GM23338 (cell line): ENCODE data around the gene GPAT2. TPM values are rescaled to one million over a fixed set of nuclear protein-coding genes. Genes with fewer than 3 reads are reported as not detected.
"Not testable (repeated sequence)": the region's sequence is repeated elsewhere in the genome, so short reads cannot be mapped to it uniquely, and the experiment has no call there.

Experiments
- ATAC-seq: fragments of 200-7000 bp; cut with Tn5 transposase; 3 replicates; pipeline ENCODE4 v1.9.1; 2020
- DNase-seq: peaks from one replicate; pipeline ENCODE4 v3.0.0-alpha.2; 2015; ENCODE audit warnings: low spot score
- H2AFZ ChIP-seq: fragments of 200-600 bp; sonication (generic); 2 replicates; pipeline ENCODE4 v1.8.0; 2016; ENCODE audit warnings: antibody characterized with exemption, mild to moderate bottlenecking, moderate library complexity
- H3F3A ChIP-seq: fragments of 200-600 bp; sonication (generic); replicated peaks from 2 replicates; pipeline ENCODE4 v1.8.0; 2017; ENCODE audit warnings: antibody characterized with exemption, mixed run types, low read depth
- H3K27ac ChIP-seq: fragments of 200-600 bp; sonication (generic); 2 replicates; pipeline ENCODE4 v1.6.1; 2016; ENCODE audit warnings: low read depth
- H3K27me3 ChIP-seq: fragments of 200-600 bp; sonication (generic); 2 replicates; pipeline ENCODE4 v1.8.0; 2016; ENCODE audit warnings: mild to moderate bottlenecking, mixed run types, moderate library complexity; ENCODE audit not compliant: insufficient read depth
- H3K36me3 ChIP-seq: fragments of 200-600 bp; sonication (generic); 2 replicates; pipeline ENCODE4 v1.8.0; 2016; ENCODE audit warnings: mild to moderate bottlenecking; ENCODE audit not compliant: insufficient read depth
- H3K4me1 ChIP-seq: fragments of 200-600 bp; sonication (generic); 2 replicates; pipeline ENCODE4 v1.8.0; 2016; ENCODE audit warnings: mild to moderate bottlenecking, moderate library complexity; ENCODE audit not compliant: insufficient read depth
- H3K4me2 ChIP-seq: fragments of 200-600 bp; sonication (generic); 2 replicates; pipeline ENCODE4 v1.7.1; 2017; ENCODE audit warnings: mixed run types
- H3K4me3 ChIP-seq: fragments of 200-600 bp; sonication (generic); 2 replicates; pipeline ENCODE4 v1.6.1; 2016; ENCODE audit warnings: mixed run types
- H3K79me2 ChIP-seq: fragments of 200-600 bp; sonication (generic); replicated peaks from 2 replicates; pipeline ENCODE4 v1.8.0; 2017; ENCODE audit warnings: mild to moderate bottlenecking; ENCODE audit not compliant: insufficient read depth
- H3K9me2 ChIP-seq: fragments of 200-600 bp; sonication (generic); 2 replicates; pipeline ENCODE4 v1.8.0; 2017; ENCODE audit not compliant: insufficient read depth
- H4K20me1 ChIP-seq: fragments of 200-600 bp; sonication (generic); replicated peaks from 2 replicates; pipeline ENCODE4 v1.8.0; 2017; ENCODE audit warnings: mild to moderate bottlenecking; ENCODE audit not compliant: insufficient read depth
- H3K27ac Mint-ChIP-seq: 2 replicates; pipeline ENCODE4 v1.8.0; 2020; ENCODE audit warnings: inconsistent platforms, mild to moderate bottlenecking, moderate library complexity, mixed read lengths
- H3K27me3 Mint-ChIP-seq: 3 replicates; pipeline ENCODE4 v1.8.0; 2022; ENCODE audit warnings: low read depth, mild to moderate bottlenecking, moderate library complexity, mixed read lengths, inconsistent platforms; ENCODE audit not compliant: insufficient read depth, poor library complexity
- H3K36me3 Mint-ChIP-seq: 3 replicates; pipeline ENCODE4 v1.8.0; 2021; ENCODE audit warnings: low read depth, mild to moderate bottlenecking, inconsistent platforms, moderate library complexity, mixed read lengths
- H3K4me1 Mint-ChIP-seq: 3 replicates; pipeline ENCODE4 v1.8.0; 2020; ENCODE audit warnings: mild to moderate bottlenecking, inconsistent platforms, mixed read lengths
- H3K4me3 Mint-ChIP-seq: 3 replicates; pipeline ENCODE4 v1.8.0; 2021; ENCODE audit warnings: moderate library complexity, mild to moderate bottlenecking, inconsistent platforms, mixed read lengths
- H3K9me3 Mint-ChIP-seq: 3 replicates; pipeline ENCODE4 v1.8.0; 2020; ENCODE audit warnings: moderate library complexity, mild to moderate bottlenecking, inconsistent platforms, mixed read lengths
- JUNB ChIP-seq: IDR thresholded peaks from one replicate; pipeline ENCODE4 v1.6.1; 2016; ENCODE audit warnings: antibody characterized with exemption; ENCODE audit not compliant: unreplicated experiment
- polyA plus RNA-seq: library from polyadenylated mRNA; unstranded; fragments of >200 nt; fragmentation: Nextera tagmentation; extraction: Ambion mirVana; gene quantifications from 2 replicates; pipeline ENCODE4 v1.2.1, GENCODE V29; 2016
- total RNA-seq: library from RNA; depleted of rRNA; stranded (reverse); fragments of >200 nt; shearing (Covaris generic); gene quantifications from 2 replicates; pipeline ENCODE4 v1.2.3, GENCODE V29; 2014
- TF ChIP-seq, protein P1 (sequence below), 2 experiments: fragments of 200-600 bp in 1 of 2; sonication (generic) in 1 of 2; conservative IDR thresholded peaks; 2 replicates each; pipeline versions ENCODE4 v1.5.1 to v1.6.1; 2016 to 2017; ENCODE audit warnings: antibody characterized with exemption in 2 of 2, low read depth in 2 of 2, mild to moderate bottlenecking in 2 of 2, moderate library complexity in 1 of 2

Gene GPAT2
- total and polyA plus RNA-seq, 2 experiments from 2014 or later: 1.6 to 2.2 TPM

DNA sequence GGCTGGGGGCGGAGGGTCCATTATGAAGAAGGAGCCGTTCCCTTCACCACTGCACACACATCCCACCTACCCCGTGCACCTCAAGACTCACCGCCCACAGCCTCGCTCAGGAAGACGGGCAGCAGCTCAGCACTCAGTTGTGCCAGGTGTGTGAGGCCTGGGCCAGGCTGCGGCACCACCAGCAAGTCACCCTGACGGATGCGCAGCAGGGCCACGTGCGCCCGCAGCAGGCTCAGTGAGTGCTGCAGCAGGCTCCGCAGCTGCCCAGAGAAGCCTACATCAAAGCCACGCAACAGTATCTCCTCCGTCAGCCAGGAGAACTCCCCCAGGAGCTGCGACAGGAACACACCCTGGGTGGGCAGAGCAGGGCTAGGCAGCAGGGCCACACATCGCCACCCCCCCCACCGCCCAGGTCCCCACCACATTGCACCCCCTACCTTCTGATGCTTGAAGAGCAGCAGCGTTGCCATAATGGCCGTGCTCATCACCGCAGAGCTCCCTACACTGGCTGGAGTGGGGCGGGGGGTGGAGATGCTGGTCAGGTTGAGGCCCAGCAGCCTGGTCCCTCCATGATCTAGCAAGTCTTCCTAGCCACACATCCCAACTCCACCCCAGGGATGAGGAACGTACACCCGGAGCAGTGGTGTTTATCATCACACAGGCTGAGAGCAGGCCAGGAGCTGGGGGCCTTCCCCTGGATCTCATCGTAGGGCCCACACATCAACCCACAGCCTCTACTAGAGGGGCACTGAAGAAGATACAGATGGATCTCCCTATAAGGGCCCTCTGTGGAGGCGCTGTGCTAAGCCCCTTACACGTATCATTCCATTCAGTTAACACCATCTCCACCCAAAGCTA is 10.2 kb downstream of the GPAT2 start:
- H3K79me2 ChIP-seq: no peaks in the 10 kb centered on the region
- no peak for TF ChIP-seq JUNB
- TF ChIP-seq, protein P1, sequence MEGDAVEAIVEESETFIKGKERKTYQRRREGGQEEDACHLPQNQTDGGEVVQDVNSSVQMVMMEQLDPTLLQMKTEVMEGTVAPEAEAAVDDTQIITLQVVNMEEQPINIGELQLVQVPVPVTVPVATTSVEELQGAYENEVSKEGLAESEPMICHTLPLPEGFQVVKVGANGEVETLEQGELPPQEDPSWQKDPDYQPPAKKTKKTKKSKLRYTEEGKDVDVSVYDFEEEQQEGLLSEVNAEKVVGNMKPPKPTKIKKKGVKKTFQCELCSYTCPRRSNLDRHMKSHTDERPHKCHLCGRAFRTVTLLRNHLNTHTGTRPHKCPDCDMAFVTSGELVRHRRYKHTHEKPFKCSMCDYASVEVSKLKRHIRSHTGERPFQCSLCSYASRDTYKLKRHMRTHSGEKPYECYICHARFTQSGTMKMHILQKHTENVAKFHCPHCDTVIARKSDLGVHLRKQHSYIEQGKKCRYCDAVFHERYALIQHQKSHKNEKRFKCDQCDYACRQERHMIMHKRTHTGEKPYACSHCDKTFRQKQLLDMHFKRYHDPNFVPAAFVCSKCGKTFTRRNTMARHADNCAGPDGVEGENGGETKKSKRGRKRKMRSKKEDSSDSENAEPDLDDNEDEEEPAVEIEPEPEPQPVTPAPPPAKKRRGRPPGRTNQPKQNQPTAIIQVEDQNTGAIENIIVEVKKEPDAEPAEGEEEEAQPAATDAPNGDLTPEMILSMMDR (conservative IDR thresholded peaks at IDR 0.05; ENCODE audit: low read depth in 2 of 2): peak in 1 of 2 experiments; percentile 25; a peak in 1 of 4 replicates
- no peaks in the 10 kb centered on the region for H4K20me1 ChIP-seq
- Mint-ChIP-seq H3K9me3 (no peaks in the 10 kb centered on the region), H3K4me1 (0 out of 3 replicates have a peak, but pooled peaks cover 2% of the 10 kb centered on the region), H3K27ac (no peak overlapping the region), H3K27me3 (peaks cover 12% of the 10 kb centered on the region), H3K36me3 (no peaks in the 10 kb centered on the region; the same call in 2 of the 3 replicates), H3K4me3 (no peak overlapping the region)
- no peak overlapping the region for H2AFZ ChIP-seq
- no peak overlapping the region for H3K4me2 ChIP-seq
- no peak overlapping the region for H3K4me3 ChIP-seq
- DNase-seq: peak; percentile 17
- no peaks in the 10 kb centered on the region for H3K4me1 ChIP-seq
- H3F3A ChIP-seq: no peaks in the 10 kb centered on the region
- no peaks in the 10 kb centered on the region for H3K27me3 ChIP-seq
- peak; percentile 18 for ATAC-seq
- no peaks in the 10 kb centered on the region for H3K36me3 ChIP-seq
- H3K27ac ChIP-seq: no peak overlapping the region
- H3K9me2 ChIP-seq: no peaks in the 10 kb centered on the region

DNA sequence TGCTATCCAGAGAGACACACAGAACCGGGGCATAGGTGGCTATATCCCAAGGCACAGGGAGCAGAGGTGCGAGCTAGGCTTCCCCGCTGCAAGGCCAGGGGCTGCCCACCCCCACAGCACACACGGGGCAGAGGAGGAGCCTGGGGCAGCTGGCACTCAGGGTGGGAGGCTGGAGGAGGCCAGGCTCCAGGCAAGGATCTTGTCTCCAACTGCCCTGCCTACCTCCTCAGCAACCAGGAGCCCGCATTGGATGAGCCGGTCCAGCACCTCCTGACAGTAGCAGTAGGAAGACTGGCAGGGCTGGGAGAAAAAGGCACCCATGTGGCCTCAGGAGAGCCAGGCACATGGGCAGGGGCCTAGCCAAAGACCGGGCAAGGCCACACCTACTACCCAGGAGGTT is 11.0 kb downstream of the GPAT2 start:
- not testable (repeated sequence) for H3K9me3 Mint-ChIP-seq, H3K27ac Mint-ChIP-seq, H3K27ac ChIP-seq, ATAC-seq, H3K36me3 Mint-ChIP-seq, H3K79me2 ChIP-seq, H3F3A ChIP-seq, H3K4me2 ChIP-seq, H3K4me1 Mint-ChIP-seq, H3K27me3 ChIP-seq, H3K9me2 ChIP-seq, H3K4me3 Mint-ChIP-seq, H3K4me3 ChIP-seq, DNase-seq, H3K4me1 ChIP-seq, H3K36me3 ChIP-seq, H2AFZ ChIP-seq, H4K20me1 ChIP-seq
- peaks cover 12% of the 10 kb centered on the region for H3K27me3 Mint-ChIP-seq

DNA sequence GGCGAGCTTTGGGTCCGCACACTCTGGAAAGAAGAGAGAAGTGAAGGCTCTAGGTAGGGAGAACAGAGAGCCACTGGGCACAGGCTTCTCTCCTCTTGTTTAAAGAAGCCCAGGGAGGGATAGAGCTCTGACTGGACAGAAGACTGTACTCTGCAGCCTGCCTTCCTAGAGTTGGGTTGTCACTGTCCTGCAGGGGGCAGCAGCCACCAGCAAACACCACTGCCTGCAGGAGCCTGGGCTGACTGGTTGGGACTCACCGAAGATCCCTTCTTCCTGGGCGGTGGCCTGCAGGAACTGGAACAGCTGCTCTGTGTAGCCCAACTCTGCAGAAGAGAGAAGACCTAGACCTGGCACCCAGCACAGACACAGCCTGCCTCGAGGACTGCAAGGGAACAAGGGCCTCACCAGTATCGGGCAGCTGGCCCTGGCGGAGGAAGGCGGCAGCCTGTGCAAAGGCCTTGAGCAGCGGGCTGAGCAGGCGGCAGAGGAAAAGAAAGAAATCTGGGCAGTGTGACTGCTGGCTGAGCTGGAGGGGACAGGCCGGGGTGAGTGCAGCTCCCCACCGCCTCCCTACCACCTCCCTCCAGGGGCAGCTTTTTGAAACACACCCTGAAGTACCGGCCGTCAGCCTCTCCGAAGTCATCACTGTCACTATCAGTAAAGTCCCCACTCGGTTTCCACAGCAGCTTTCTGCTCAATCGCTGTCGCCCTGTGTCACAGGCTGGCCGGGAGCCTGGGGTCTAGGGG is 11.8 kb downstream of the GPAT2 start:
- not testable (repeated sequence) for H3K79me2 ChIP-seq, H3K36me3 ChIP-seq, H4K20me1 ChIP-seq, H3K9me2 ChIP-seq, H3K4me1 ChIP-seq, H3K27ac ChIP-seq, H3K4me3 ChIP-seq, H3K4me3 Mint-ChIP-seq, H3K4me1 Mint-ChIP-seq, H3F3A ChIP-seq, H3K27ac Mint-ChIP-seq, H3K36me3 Mint-ChIP-seq, H2AFZ ChIP-seq, H3K9me3 Mint-ChIP-seq, H3K4me2 ChIP-seq, H3K27me3 ChIP-seq
- TF ChIP-seq, protein P1 (conservative IDR thresholded peaks at IDR 0.05; ENCODE audit: low read depth in 2 of 2): peak; percentile 74 to 89
- ATAC-seq (peak; percentile 95), DNase-seq (peak; percentile 85)
- peaks cover 12% of the 10 kb centered on the region for H3K27me3 Mint-ChIP-seq

DNA sequence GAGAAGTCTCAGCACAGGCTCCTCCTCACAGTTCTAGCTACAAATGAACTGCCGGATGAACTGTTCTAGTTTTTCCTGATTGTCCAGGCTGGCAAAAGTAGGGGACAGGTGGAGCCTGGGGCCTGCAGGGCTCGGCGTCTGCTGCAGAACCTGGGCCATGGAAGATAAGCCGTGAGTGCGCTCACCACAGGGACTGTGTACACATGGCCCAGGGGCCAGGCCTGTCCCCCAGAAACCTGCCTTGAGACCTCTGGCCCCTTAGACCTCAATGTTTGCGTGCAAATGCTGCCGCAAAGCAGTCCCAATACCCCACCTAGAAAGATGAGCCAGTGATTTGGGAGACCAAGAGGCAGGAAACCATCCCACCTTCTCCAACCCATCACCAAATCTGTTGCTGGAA is 12.6 kb downstream of the GPAT2 start:
- H3K27me3 ChIP-seq: not testable (repeated sequence)

DNA sequence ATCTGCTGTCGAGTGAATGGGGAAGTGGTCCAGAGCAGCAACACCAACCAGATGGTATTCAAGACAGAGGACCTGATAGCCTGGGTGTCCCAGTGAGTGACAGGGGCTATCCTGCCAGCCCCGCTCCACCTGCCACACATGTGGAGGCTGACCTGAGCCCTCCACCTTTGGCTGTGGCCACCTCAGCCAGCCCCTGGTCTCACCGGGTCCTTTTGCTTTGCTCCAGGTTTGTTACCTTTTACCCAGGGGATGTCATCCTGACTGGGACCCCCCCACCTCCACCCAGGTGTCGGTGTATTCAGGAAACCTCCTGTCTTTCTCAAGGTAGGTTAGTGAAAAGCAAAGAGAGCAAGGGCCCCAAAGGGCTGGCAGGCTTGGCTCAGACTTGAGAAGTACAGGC is 13.6 kb downstream of the GPAT2 start:
- DNase-seq, H3K36me3 ChIP-seq, H3K79me2 ChIP-seq, H3K4me3 ChIP-seq, H2AFZ ChIP-seq, H3K27ac Mint-ChIP-seq, H3K4me1 ChIP-seq, H4K20me1 ChIP-seq, H3K9me3 Mint-ChIP-seq, H3K36me3 Mint-ChIP-seq, H3K4me3 Mint-ChIP-seq, ATAC-seq, H3K4me2 ChIP-seq, H3K4me1 Mint-ChIP-seq, H3K27ac ChIP-seq, H3K9me2 ChIP-seq, H3F3A ChIP-seq, H3K27me3 ChIP-seq: not testable (repeated sequence)
- H3K27me3 Mint-ChIP-seq: peaks cover 12% of the 10 kb centered on the region

More for the DNA sequence above, 12.6 kb downstream of the GPAT2 start:
- H4K20me1 ChIP-seq, H3K79me2 ChIP-seq, H3K9me3 Mint-ChIP-seq, H3K4me3 Mint-ChIP-seq, H3K4me2 ChIP-seq, H2AFZ ChIP-seq, ATAC-seq, H3K4me1 Mint-ChIP-seq, H3K27ac ChIP-seq, H3K36me3 ChIP-seq, DNase-seq, H3F3A ChIP-seq, H3K4me3 ChIP-seq, H3K36me3 Mint-ChIP-seq, H3K4me1 ChIP-seq, H3K27ac Mint-ChIP-seq, H3K9me2 ChIP-seq: not testable (repeated sequence)
- peaks cover 12% of the 10 kb centered on the region for H3K27me3 Mint-ChIP-seq
